HG03095 (cell line): ENCODE data around the gene TMEM255B.
"Not testable (repeated sequence)": the region's sequence is repeated elsewhere in the genome, so short reads cannot be mapped to it uniquely, and the experiment has no call there.

Source experiments
- ATAC-seq: cut with Tn5 transposase; IDR thresholded peaks from one replicate; pipeline ENCODE4 v1.9.1; 2021; ENCODE audit warnings: moderate library complexity; ENCODE audit not compliant: unreplicated experiment

Gene TMEM255B

GRCh38 chr13:113758651-113759524 is at the start of gene TMEM255B:
Gene TMEM255B (plus strand): TSS chr13:113759226. CDS start chr13:113759270, 44 bp downstream.
- peak; percentile 92 for ATAC-seq

- ATAC-seq: no peak
These were observed 36.1 kb upstream of the TMEM255B start for GRCh38 chr13:113722921-113723320.

GRCh38 chr13:113723410-113724015 is 35.5 kb upstream of the TMEM255B start:
- no peak for ATAC-seq

GRCh38 chr13:113724016-113724758 is 34.8 kb upstream of the TMEM255B start:
- no peak for ATAC-seq

- ATAC-seq: peak; percentile 91
These were observed 34.2 kb upstream of the TMEM255B start for GRCh38 chr13:113724780-113725315.

- ATAC-seq: not testable (repeated sequence)
These were observed 33.5 kb upstream of the TMEM255B start for GRCh38 chr13:113725329-113726105.

- ATAC-seq: not testable (repeated sequence)
These were observed 32.8 kb upstream of the TMEM255B start for GRCh38 chr13:113726106-113726821.

- ATAC-seq: no peak
These were observed 32.0 kb upstream of the TMEM255B start for GRCh38 chr13:113726961-113727411.

- no peak for ATAC-seq
These were observed 30.4 kb upstream of the TMEM255B start for GRCh38 chr13:113728571-113729054.

GRCh38 chr13:113729187-113730019 is 29.6 kb upstream of the TMEM255B start:
- ATAC-seq: no peak

- ATAC-seq: no peak
These were observed 28.8 kb upstream of the TMEM255B start for GRCh38 chr13:113730258-113730691.

GRCh38 chr13:113730831-113731191 is 28.2 kb upstream of the TMEM255B start:
- no peak for ATAC-seq

- no peak for ATAC-seq
These were observed 27.5 kb upstream of the TMEM255B start for GRCh38 chr13:113731192-113732175.

- no peak for ATAC-seq
These were observed 26.7 kb upstream of the TMEM255B start for GRCh38 chr13:113732176-113732960.

- no peak for ATAC-seq
These were observed 25.8 kb upstream of the TMEM255B start for GRCh38 chr13:113732961-113733950.
